Esophagus muscularis mucosa (tissue), 4 donors: ENCODE measurements around the gene MFSD1. TPM values are rescaled to one million over a fixed set of nuclear protein-coding genes. Genes with fewer than 3 reads are reported as not detected.

ENCODE experiments used
- DNase-seq: peaks from one replicate; pipeline ENCODE4 v3.0.0-alpha.2; 2017; ENCODE audit errors: extremely low spot score
- H3K27ac ChIP-seq, 4 donors: fragments of 200-600 bp; sonication (generic); replicated peaks in 1 of 4; 1 replicate in 3 of 4; 2 replicates in 1 of 4; pipeline ENCODE4 v1.5.1; 2016 to 2019; ENCODE audit warnings: mild to moderate bottlenecking in 1 of 4
- H3K27me3 ChIP-seq, 4 donors: fragments of 200-600 bp; sonication (generic); one replicate each; pipeline versions ENCODE4 v1.5.1 to v1.6.0; 2016 to 2019
- H3K36me3 ChIP-seq, 4 donors: fragments of 200-600 bp; sonication (generic); one replicate each; pipeline ENCODE4 v1.5.1; 2016 to 2019
- H3K4me1 ChIP-seq, 4 donors: fragments of 200-600 bp; sonication (generic); one replicate each; pipeline ENCODE4 v1.5.1; 2016 to 2019
- H3K4me3 ChIP-seq, 4 donors: fragments of 200-600 bp; sonication (generic); 1 replicate in 2 of 4; 2 replicates in 2 of 4; pipeline ENCODE4 v1.5.1; 2016 to 2019; ENCODE audit warnings: mild to moderate bottlenecking in 4 of 4, moderate library complexity in 1 of 4
- H3K9me3 ChIP-seq, 4 donors: fragments of 200-600 bp; sonication (generic); 1 replicate in 3 of 4; 2 replicates in 1 of 4; pipeline ENCODE4 v1.5.1; 2016 to 2019
- CTCF ChIP-seq, 3 experiments: fragments of 200-600 bp in 2 of 3; fragments of 450-650 bp in 1 of 3; sonication (generic) in 2 of 3; IDR thresholded peaks; one replicate each; pipeline ENCODE4 v1.5.1; 2017 to 2019; ENCODE audit warnings: antibody characterized with exemption in 3 of 3, mild to moderate bottlenecking in 2 of 3, moderate library complexity in 1 of 3
- EP300 ChIP-seq: sonication (generic); formaldehyde crosslinking; IDR thresholded peaks from one replicate; pipeline ENCODE4 v1.6.1; 2017; ENCODE audit warnings: antibody characterized with exemption
- POLR2A ChIP-seq: fragments of 450-650 bp; IDR thresholded peaks from one replicate; pipeline ENCODE4 v1.6.1; 2017; ENCODE audit warnings: antibody characterized with exemption, moderate library complexity, mild to moderate bottlenecking, low read depth
- POLR2AphosphoS5 ChIP-seq, 2 donors: sonication (generic); formaldehyde crosslinking; IDR thresholded peaks; one replicate each; pipeline ENCODE4 v1.6.1; 2017; ENCODE audit warnings: antibody characterized with exemption in 2 of 2
- WGBS: methylation state at CpG from one replicate; pipeline ENCODE4 v1.1.5; 2018; 5-methylcytosine and 5-hydroxymethylcytosine counted together
- intact Hi-C: fragments of 100-400 bp; cut with DNase I; formaldehyde crosslinking; loops from one replicate; pipeline ENCODE4 v1.15.1; 2023
- total RNA-seq, 4 donors: library from RNA; depleted of rRNA; stranded (reverse); fragments of >200 nt; gene quantifications; one replicate each; pipeline versions ENCODE4 v1.1.0 to v1.2.1, GENCODE V29; 2016

The MFSD1 gene
- total RNA-seq, 4 donors from 2014 or later, result 45.7 to 74.9 (median 50.3) TPM

- H3K4me3 ChIP-seq, result no peak overlapping the region
- H3K9me3 ChIP-seq, result no peaks in the 10 kb centered on the region
- peak; percentile 24 for DNase-seq
- H3K27me3 ChIP-seq, result no peaks in the 10 kb centered on the region
- no peaks in the 10 kb centered on the region for H3K36me3 ChIP-seq
- H3K27ac ChIP-seq, result peak overlapping the region in 3 of 4 donors; percentile 15 to 88 (median 83)
- no peak for TF ChIP-seq EP300
- H3K4me1 ChIP-seq, result peaks cover 27 to 87% (median 86%) of the 10 kb centered on the region in 4 donors
- intact Hi-C loops, result no loop called here
Observed at GRCh38 chr3:158773166-158773565, 28.7 kb upstream of the MFSD1 start.

DNA sequence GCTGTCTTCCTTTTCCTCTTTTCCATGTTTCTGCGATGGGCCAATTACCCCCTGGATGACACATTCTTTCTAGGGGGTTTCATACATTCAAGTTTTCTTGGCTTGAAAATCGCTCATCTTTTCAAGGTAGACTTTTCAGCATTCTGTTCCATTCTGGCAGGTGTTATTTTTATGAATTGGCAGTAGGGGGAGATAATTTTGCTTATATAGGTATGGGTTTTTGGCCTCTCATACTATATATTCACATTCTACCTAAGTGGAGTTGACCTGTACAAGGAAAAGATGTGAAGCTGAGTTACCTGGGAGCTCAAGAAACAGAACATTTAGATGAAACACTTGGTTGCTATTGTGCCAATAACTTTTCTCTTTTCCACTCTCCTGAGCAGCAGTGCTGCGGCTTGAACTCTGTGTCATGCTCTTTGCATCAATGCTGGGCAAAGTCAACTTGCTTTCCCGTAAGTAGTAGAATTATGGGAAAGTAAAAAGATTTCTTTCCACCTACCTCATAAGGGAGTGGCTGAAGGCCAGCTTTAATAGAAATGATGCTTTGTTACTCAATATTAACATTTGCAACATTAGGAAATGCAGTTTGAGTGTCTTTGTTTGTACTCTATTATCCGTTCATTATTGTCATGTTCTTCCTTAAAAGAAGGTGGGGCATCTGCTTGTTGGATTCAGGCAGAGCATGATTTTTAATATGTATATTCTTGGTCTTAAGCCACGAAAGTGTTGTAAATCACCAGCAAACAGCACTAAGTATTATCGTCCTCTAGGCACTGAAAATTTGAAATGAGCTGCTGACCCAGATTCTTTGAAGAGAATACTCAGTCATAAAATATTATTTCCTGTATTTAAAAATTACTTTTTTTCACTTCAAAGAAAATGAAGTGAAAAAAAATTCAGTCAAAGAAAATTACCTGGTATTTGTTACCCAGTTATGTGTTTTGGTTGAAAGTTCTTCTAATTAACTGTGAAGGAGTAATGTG, 27.7 kb upstream of the MFSD1 start:
- peak; percentile 91 for TF ChIP-seq EP300
- no peak for TF ChIP-seq POLR2A
- no peak for TF ChIP-seq CTCF (IDR thresholded peaks at IDR 0.05)
- TF ChIP-seq POLR2AphosphoS5 (IDR thresholded peaks at IDR 0.05), result peak; percentile 37 to 82
- intact Hi-C loops, result no loop called here
- Histone ChIP-seq H3K27me3 (no peaks in the 10 kb centered on the region), H3K4me3 (no peak overlapping the region), H3K9me3 (no peaks in the 10 kb centered on the region), H3K36me3 (no peaks in the 10 kb centered on the region), H3K27ac (peak overlapping the region in 3 of 4 donors; percentile 15 to 88 (median 43)), H3K4me1 (peaks cover 17 to 79% (median 77%) of the 10 kb centered on the region in 4 donors)
- WGBS, result 61% methylated on average over 7 of the region's 7 CpGs
- peak; percentile 7 for DNase-seq

DNA sequence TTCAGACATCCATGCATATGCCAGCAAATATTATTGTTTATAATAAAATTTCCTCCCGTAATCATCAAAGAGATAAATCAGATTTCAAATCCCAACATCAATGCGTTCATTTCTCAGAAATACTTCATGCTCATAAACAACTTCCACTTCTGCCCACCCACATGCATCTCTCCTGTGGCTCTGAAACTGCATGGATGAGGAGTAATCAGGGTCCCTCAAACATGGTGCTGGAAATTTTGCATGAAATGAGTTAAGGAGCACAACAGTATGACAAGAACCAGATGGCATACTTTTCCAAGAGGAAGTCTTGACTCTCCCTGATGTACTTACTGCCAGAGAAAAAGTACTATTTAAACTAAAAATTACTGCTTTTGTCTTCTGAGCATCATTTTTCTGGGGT, 26.9 kb upstream of the MFSD1 start:
- Histone ChIP-seq H3K4me1 (peaks cover 9 to 71% (median 69%) of the 10 kb centered on the region in 4 donors), H3K27ac (peak overlapping the region in 2 of 4 donors; percentile 43 to 88), H3K4me3 (no peak overlapping the region), H3K27me3 (no peaks in the 10 kb centered on the region), H3K9me3 (no peaks in the 10 kb centered on the region), H3K36me3 (no peaks in the 10 kb centered on the region)
- TF ChIP-seq POLR2A (no peak), POLR2AphosphoS5 (IDR thresholded peaks at IDR 0.05) (no peak)
- intact Hi-C loops, result no loop called here
- DNase-seq, result peak; percentile 66
- WGBS, result 70% methylated on average over 2 of the region's 2 CpGs

GRCh38 chr3:158775426-158776410, 26.1 kb upstream of the MFSD1 start:
- Histone ChIP-seq H3K27me3 (no peaks in the 10 kb centered on the region), H3K27ac (peak overlapping the region in 1 of 4 donors; percentile 88), H3K4me3 (no peak overlapping the region), H3K36me3 (no peaks in the 10 kb centered on the region), H3K4me1 (peaks cover 3 to 63% (median 62%) of the 10 kb centered on the region in 4 donors), H3K9me3 (no peaks in the 10 kb centered on the region)
- WGBS, result 93% methylated on average over 3 of the region's 3 CpGs
- DNase-seq, result peak; percentile 21
- intact Hi-C loops, result no loop called here
- TF ChIP-seq EP300 (no peak), CTCF (IDR thresholded peaks at IDR 0.05) (no peak), POLR2A (no peak), POLR2AphosphoS5 (IDR thresholded peaks at IDR 0.05) (no peak)

DNA sequence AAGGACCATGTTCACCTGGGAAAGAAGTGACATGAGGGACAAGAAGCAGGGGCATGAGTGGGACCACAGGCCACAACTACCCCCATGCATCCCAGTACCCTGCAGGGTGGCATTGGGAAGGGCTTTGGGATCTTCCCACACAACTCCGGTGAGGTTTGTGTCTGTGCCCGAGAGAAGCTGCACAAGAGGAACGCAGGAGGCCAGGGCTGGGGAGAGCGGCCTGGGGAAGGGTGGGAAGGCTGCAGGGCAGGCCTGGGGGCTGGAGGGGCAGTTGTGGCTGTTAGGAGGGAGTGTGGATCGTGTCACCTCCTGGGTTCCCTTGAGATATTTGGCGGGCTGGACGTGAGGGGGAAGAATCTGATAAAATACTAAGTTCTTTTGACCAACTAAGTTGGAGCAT, 25.3 kb upstream of the MFSD1 start:
- Histone ChIP-seq H3K4me3 (no peak overlapping the region), H3K9me3 (no peaks in the 10 kb centered on the region), H3K27ac (peak overlapping the region in 1 of 4 donors; percentile 16), H3K4me1 (peaks cover 3 to 56% (median 54%) of the 10 kb centered on the region in 4 donors), H3K36me3 (no peaks in the 10 kb centered on the region), H3K27me3 (no peaks in the 10 kb centered on the region)
- DNase-seq, result peak; percentile 60
- TF ChIP-seq EP300, result no peak
- TF ChIP-seq POLR2A, result no peak
- no peak for TF ChIP-seq POLR2AphosphoS5 (IDR thresholded peaks at IDR 0.05)
- TF ChIP-seq CTCF (IDR thresholded peaks at IDR 0.05), result no peak
- intact Hi-C loops, result no loop called here
- WGBS, result 97% methylated on average over 5 of the region's 7 CpGs
